ENCODE results near the gene SLC6A11. TPM values are rescaled to one million over a fixed set of nuclear protein-coding genes. Genes with fewer than 3 reads are reported as not detected.

The SLC6A11 gene
- polyA plus RNA-seq, 2 of the 4 experiments (the other 2 are of a cell fraction): 0.03 TPM

GRCh38 chr3:10846657-10846975 is 30.6 kb downstream of the SLC6A11 start:
- ATAC-seq (no peak), DNase-seq (ENCODE audit: low read depth in 1 of 2, low spot score in 1 of 2) (no peak), FAIRE-seq (no peak)
- WGBS (ENCODE audit: missing lambda C conversion rate): 20% methylated on average over 4 of the region's 4 CpGs
- Histone ChIP-seq H3K4me3 (no peak overlapping the region), H3K4me1 (no peaks in the 10 kb centered on the region), H3K4me2 (no peak overlapping the region), H3K9me3 (no peaks in the 10 kb centered on the region), H3K27ac (no peak overlapping the region)
- ChIA-PET CTCF (interaction anchor here (1.3 to 1.4 kb wide), 2 partner anchors 9 to 213 kb away, joined by 3 to 4 read pairs; no protein-coding TSS in a partner anchor), POLR2A (no interaction called here)
- no peak for TF ChIP-seq HEYL (CRISPR knock-in tag; IDR thresholded peaks at IDR 0.05)
- TF ChIP-seq MAX (IDR thresholded peaks at IDR 0.05): no peak
- no peak for TF ChIP-seq ZSCAN20 (CRISPR knock-in tag; IDR thresholded peaks at IDR 0.05)
- TF ChIP-seq ZFP36 (IDR thresholded peaks at IDR 0.05; ENCODE audit: borderline replicate concordance, partially characterized antibody): no peak
- no peak for TF ChIP-seq PHF8 (IDR thresholded peaks at IDR 0.05; ENCODE audit: borderline replicate concordance, low read depth)
- TF ChIP-seq MAFK (IDR thresholded peaks at IDR 0.05; ENCODE audit: partially characterized antibody): no peak
- no peak for TF ChIP-seq RARB (CRISPR knock-in tag; IDR thresholded peaks at IDR 0.05)
- no peak for TF ChIP-seq TP53 (CRISPR knock-in tag; IDR thresholded peaks at IDR 0.05)
- TF ChIP-seq EP300 (IDR thresholded peaks at IDR 0.05): no peak
- no peak for TF ChIP-seq BCL3 (IDR thresholded peaks at IDR 0.05)

- ATAC-seq: no peak
- Histone ChIP-seq H3K27ac (no peak overlapping the region), H3K9me3 (no peaks in the 10 kb centered on the region), H3K4me1 (no peaks in the 10 kb centered on the region), H3K4me3 (no peak overlapping the region), H3K4me2 (no peak overlapping the region)
- TF ChIP-seq RARB (CRISPR knock-in tag; IDR thresholded peaks at IDR 0.05) (no peak), TFCP2L1 (CRISPR knock-in tag; IDR thresholded peaks at IDR 0.05) (no peak), BCL3 (IDR thresholded peaks at IDR 0.05) (no peak), CBX8 (IDR thresholded peaks at IDR 0.05) (no peak), HOXB13 (CRISPR knock-in tag; IDR thresholded peaks at IDR 0.05; ENCODE audit: low read depth) (no peak), MAZ (IDR thresholded peaks at IDR 0.05; ENCODE audit: borderline replicate concordance, low read depth, low read length) (no peak), RAD21 (conservative IDR thresholded peaks at IDR 0.05 in 1 of 2, IDR thresholded peaks at IDR 0.05 in 1 of 2) (no peak), RNF2 (IDR thresholded peaks at IDR 0.05; ENCODE audit: borderline replicate concordance, low read depth) (no peak), HOXA7 (CRISPR knock-in tag; IDR thresholded peaks at IDR 0.05) (no peak), ZFP36 (IDR thresholded peaks at IDR 0.05; ENCODE audit: borderline replicate concordance, partially characterized antibody) (no peak), KDM5A (IDR thresholded peaks at IDR 0.05) (no peak), REST (IDR thresholded peaks at IDR 0.05) (no peak), MYC (IDR thresholded peaks at IDR 0.05; ENCODE audit: borderline replicate concordance, low read length) (no peak), PHF8 (IDR thresholded peaks at IDR 0.05; ENCODE audit: borderline replicate concordance, low read depth) (no peak), SMC3 (IDR thresholded peaks at IDR 0.05) (no peak), EP300 (IDR thresholded peaks at IDR 0.05) (no peak)
- TF ChIP-seq, protein P1, sequence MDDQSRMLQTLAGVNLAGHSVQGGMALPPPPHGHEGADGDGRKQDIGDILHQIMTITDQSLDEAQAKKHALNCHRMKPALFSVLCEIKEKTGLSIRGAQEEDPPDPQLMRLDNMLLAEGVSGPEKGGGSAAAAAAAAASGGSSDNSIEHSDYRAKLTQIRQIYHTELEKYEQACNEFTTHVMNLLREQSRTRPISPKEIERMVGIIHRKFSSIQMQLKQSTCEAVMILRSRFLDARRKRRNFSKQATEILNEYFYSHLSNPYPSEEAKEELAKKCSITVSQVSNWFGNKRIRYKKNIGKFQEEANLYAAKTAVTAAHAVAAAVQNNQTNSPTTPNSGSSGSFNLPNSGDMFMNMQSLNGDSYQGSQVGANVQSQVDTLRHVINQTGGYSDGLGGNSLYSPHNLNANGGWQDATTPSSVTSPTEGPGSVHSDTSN (IDR thresholded peaks at IDR 0.05): no peak
- ChIA-PET POLR2A (no interaction called here), CTCF (interaction anchor here (0.7 to 1.2 kb wide), 4 partner anchors 13 to 110 kb away, joined by 3 to 4 read pairs (median 4); no protein-coding TSS in a partner anchor)
- 14% methylated on average over 3 of the region's 3 CpGs for WGBS (ENCODE audit: missing lambda C conversion rate)
- no peak for FAIRE-seq
- no peak for DNase-seq (ENCODE audit: low read depth in 1 of 2, low spot score in 1 of 2)
These were observed 32.2 kb downstream of the SLC6A11 start for GRCh38 chr3:10848261-10848660.
